Dendritic cell treated with granulocyte-macrophage colony-stimulating factor and Interleukin-4, amounts not matched to agents 40 ng/mL and 50 ng/mL, for 4 days (primary cell): Measurements from ENCODE around the gene RAD23B.
A peak's percentile ranks its signal among the peaks of the same experiment; 100 is the strongest.

ENCODE experiments used
- H3K27ac Mint-ChIP-seq: one replicate; pipeline ENCODE4 v1.8.0; 2022; ENCODE audit warnings: mild to moderate bottlenecking, mixed read lengths
- H3K27me3 Mint-ChIP-seq: one replicate; pipeline ENCODE4 v1.8.0; 2022; ENCODE audit warnings: mild to moderate bottlenecking, mixed read lengths
- H3K36me3 Mint-ChIP-seq: one replicate; pipeline ENCODE4 v1.8.0; 2022; ENCODE audit warnings: low read depth, mixed read lengths
- H3K4me1 Mint-ChIP-seq: one replicate; pipeline ENCODE4 v1.8.0; 2022; ENCODE audit warnings: low read depth, mixed read lengths
- H3K4me3 Mint-ChIP-seq: one replicate; pipeline ENCODE4 v1.8.0; 2022; ENCODE audit warnings: mild to moderate bottlenecking, moderate library complexity, mixed read lengths
- H3K9me3 Mint-ChIP-seq: one replicate; pipeline ENCODE4 v1.8.0; 2022; ENCODE audit warnings: mixed read lengths
- intact Hi-C: fragments of 100-400 bp; cut with micrococcal nuclease; formaldehyde crosslinking; loops from one replicate; pipeline ENCODE4 v1.15.0; 2022

The RAD23B gene

GRCh38 chr9:107338911-107339659 lies 56.0 kb downstream of the RAD23B start:
- H3K27me3 Mint-ChIP-seq: no peaks in the 10 kb centered on the region
- H3K4me3 Mint-ChIP-seq: no peak overlapping the region
- no peaks in the 10 kb centered on the region for H3K9me3 Mint-ChIP-seq
- H3K27ac Mint-ChIP-seq: peak overlapping the region; percentile 89
- peaks cover 62% of the 10 kb centered on the region for H3K4me1 Mint-ChIP-seq
- peaks cover 73% of the 10 kb centered on the region for H3K36me3 Mint-ChIP-seq
- intact Hi-C loops: loop anchor here (2.0 kb wide), 1 partner anchor 14 kb away; no protein-coding TSS in a partner anchor

GRCh38 chr9:107340920-107341632 lies 58.0 kb downstream of the RAD23B start:
- Mint-ChIP-seq H3K36me3 (peaks cover 53% of the 10 kb centered on the region), H3K27me3 (no peaks in the 10 kb centered on the region), H3K9me3 (no peaks in the 10 kb centered on the region), H3K4me1 (peaks cover 59% of the 10 kb centered on the region), H3K27ac (peak overlapping the region; percentile 63), H3K4me3 (no peak overlapping the region)
- intact Hi-C loops: no loop called here

- Mint-ChIP-seq H3K27ac (no peak overlapping the region), H3K4me1 (peaks cover 47% of the 10 kb centered on the region), H3K4me3 (no peak overlapping the region), H3K36me3 (peaks cover 38% of the 10 kb centered on the region), H3K9me3 (no peaks in the 10 kb centered on the region), H3K27me3 (peaks cover 1% of the 10 kb centered on the region)
- intact Hi-C loops: no loop called here
Measured at GRCh38 chr9:107342476-107343161, 59.5 kb downstream of the RAD23B start.

GRCh38 chr9:107345327-107345726 lies 62.2 kb downstream of the RAD23B start:
- intact Hi-C loops: no loop called here
- H3K27ac Mint-ChIP-seq: no peak overlapping the region
- H3K27me3 Mint-ChIP-seq: peaks cover 3% of the 10 kb centered on the region
- H3K9me3 Mint-ChIP-seq: no peaks in the 10 kb centered on the region
- H3K4me3 Mint-ChIP-seq: no peak overlapping the region
- H3K4me1 Mint-ChIP-seq: peaks cover 30% of the 10 kb centered on the region
- H3K36me3 Mint-ChIP-seq: peaks cover 18% of the 10 kb centered on the region

- Mint-ChIP-seq H3K27me3 (peaks cover 17% of the 10 kb centered on the region), H3K36me3 (no peaks in the 10 kb centered on the region), H3K27ac (no peak overlapping the region), H3K4me1 (peaks cover 18% of the 10 kb centered on the region), H3K4me3 (no peak overlapping the region), H3K9me3 (peaks cover 9% of the 10 kb centered on the region)
- intact Hi-C loops: no loop called here
Measured at GRCh38 chr9:107348836-107349235, 65.8 kb downstream of the RAD23B start.

- peaks cover 9% of the 10 kb centered on the region for H3K9me3 Mint-ChIP-seq
- H3K36me3 Mint-ChIP-seq: no peaks in the 10 kb centered on the region
- intact Hi-C loops: no loop called here
- no peak overlapping the region for H3K4me3 Mint-ChIP-seq
- H3K27me3 Mint-ChIP-seq: peaks cover 21% of the 10 kb centered on the region
- H3K4me1 Mint-ChIP-seq: peaks cover 11% of the 10 kb centered on the region
- H3K27ac Mint-ChIP-seq: no peak overlapping the region
Measured at GRCh38 chr9:107350443-107350842, 67.4 kb downstream of the RAD23B start.

GRCh38 chr9:107351382-107352045 lies 68.4 kb downstream of the RAD23B start:
- H3K36me3 Mint-ChIP-seq: no peaks in the 10 kb centered on the region
- no peak overlapping the region for H3K27ac Mint-ChIP-seq
- H3K9me3 Mint-ChIP-seq: peaks cover 9% of the 10 kb centered on the region
- H3K4me3 Mint-ChIP-seq: no peak overlapping the region
- intact Hi-C loops: no loop called here
- no peaks in the 10 kb centered on the region for H3K4me1 Mint-ChIP-seq
- H3K27me3 Mint-ChIP-seq: peaks cover 21% of the 10 kb centered on the region

GRCh38 chr9:107355394-107355793 lies 72.3 kb downstream of the RAD23B start:
- no peak overlapping the region for H3K27ac Mint-ChIP-seq
- H3K9me3 Mint-ChIP-seq: peaks cover 9% of the 10 kb centered on the region
- no peaks in the 10 kb centered on the region for H3K36me3 Mint-ChIP-seq
- no peaks in the 10 kb centered on the region for H3K4me1 Mint-ChIP-seq
- H3K27me3 Mint-ChIP-seq: peaks cover 23% of the 10 kb centered on the region
- intact Hi-C loops: no loop called here
- H3K4me3 Mint-ChIP-seq: no peak overlapping the region

- H3K27ac Mint-ChIP-seq: no peak overlapping the region
- no peaks in the 10 kb centered on the region for H3K4me1 Mint-ChIP-seq
- intact Hi-C loops: no loop called here
- peaks cover 8% of the 10 kb centered on the region for H3K27me3 Mint-ChIP-seq
- H3K36me3 Mint-ChIP-seq: no peaks in the 10 kb centered on the region
- no peaks in the 10 kb centered on the region for H3K9me3 Mint-ChIP-seq
- H3K4me3 Mint-ChIP-seq: no peak overlapping the region
Measured at GRCh38 chr9:107358986-107359385, 75.9 kb downstream of the RAD23B start.

GRCh38 chr9:107360098-107360497 lies 77.0 kb downstream of the RAD23B start:
- no peaks in the 10 kb centered on the region for H3K36me3 Mint-ChIP-seq
- intact Hi-C loops: no loop called here

GRCh38 chr9:107361816-107362215 lies 78.7 kb downstream of the RAD23B start:
- no peaks in the 10 kb centered on the region for H3K4me1 Mint-ChIP-seq
- H3K4me3 Mint-ChIP-seq: no peak overlapping the region
- peaks cover 8% of the 10 kb centered on the region for H3K27me3 Mint-ChIP-seq
- no peaks in the 10 kb centered on the region for H3K36me3 Mint-ChIP-seq
- intact Hi-C loops: no loop called here
- H3K9me3 Mint-ChIP-seq: no peaks in the 10 kb centered on the region
- no peak overlapping the region for H3K27ac Mint-ChIP-seq

More at GRCh38 chr9:107360098-107360497, 77.0 kb downstream of the RAD23B start:
- no peaks in the 10 kb centered on the region for H3K9me3 Mint-ChIP-seq
- peaks cover 5% of the 10 kb centered on the region for H3K27me3 Mint-ChIP-seq
- no peak overlapping the region for H3K27ac Mint-ChIP-seq
- no peaks in the 10 kb centered on the region for H3K4me1 Mint-ChIP-seq
- H3K4me3 Mint-ChIP-seq: no peak overlapping the region

- Mint-ChIP-seq H3K4me1 (no peaks in the 10 kb centered on the region), H3K4me3 (no peak overlapping the region), H3K27ac (no peak overlapping the region), H3K36me3 (no peaks in the 10 kb centered on the region), H3K9me3 (no peaks in the 10 kb centered on the region), H3K27me3 (peaks cover 6% of the 10 kb centered on the region)
- intact Hi-C loops: no loop called here
Measured at GRCh38 chr9:107363516-107364152, 80.6 kb downstream of the RAD23B start.

GRCh38 chr9:107367727-107368502 lies 84.8 kb downstream of the RAD23B start:
- H3K9me3 Mint-ChIP-seq: no peaks in the 10 kb centered on the region
- no peaks in the 10 kb centered on the region for H3K36me3 Mint-ChIP-seq
- H3K4me3 Mint-ChIP-seq: no peak overlapping the region
- intact Hi-C loops: no loop called here
- H3K27ac Mint-ChIP-seq: no peak overlapping the region
- no peaks in the 10 kb centered on the region for H3K4me1 Mint-ChIP-seq
- peaks cover 18% of the 10 kb centered on the region for H3K27me3 Mint-ChIP-seq
